IPS-15b (cell line): ENCODE data around the gene RTN4IP1.
"Not testable (repeated sequence)": the region's sequence is repeated elsewhere in the genome, so short reads cannot be mapped to it uniquely, and the experiment has no call there.

Experiments used
- H3K27me3 ChIP-seq: one replicate; pipeline ENCODE4 v1.6.1; 2013; ENCODE audit warnings: low read length; ENCODE audit not compliant: control insufficient read depth, insufficient read depth
- H3K36me3 ChIP-seq: one replicate; pipeline ENCODE4 v1.6.1; 2013; ENCODE audit warnings: low read length; ENCODE audit not compliant: control insufficient read depth, insufficient read depth
- H3K4me1 ChIP-seq: one replicate; pipeline ENCODE4 v1.6.1; 2013; ENCODE audit warnings: mild to moderate bottlenecking, low read length; ENCODE audit not compliant: control insufficient read depth, insufficient read depth
- H3K4me3 ChIP-seq: one replicate; pipeline ENCODE4 v1.5.1; 2013; ENCODE audit warnings: low read depth, low read length
- H3K9ac ChIP-seq: one replicate; pipeline ENCODE4 v1.6.1; 2013; ENCODE audit warnings: low read depth, mild to moderate bottlenecking, low read length
- H3K9me3 ChIP-seq: one replicate; pipeline ENCODE4 v1.6.1; 2013; ENCODE audit warnings: mild to moderate bottlenecking, low read length; ENCODE audit not compliant: control insufficient read depth, insufficient read depth

RTN4IP1 gene

DNA sequence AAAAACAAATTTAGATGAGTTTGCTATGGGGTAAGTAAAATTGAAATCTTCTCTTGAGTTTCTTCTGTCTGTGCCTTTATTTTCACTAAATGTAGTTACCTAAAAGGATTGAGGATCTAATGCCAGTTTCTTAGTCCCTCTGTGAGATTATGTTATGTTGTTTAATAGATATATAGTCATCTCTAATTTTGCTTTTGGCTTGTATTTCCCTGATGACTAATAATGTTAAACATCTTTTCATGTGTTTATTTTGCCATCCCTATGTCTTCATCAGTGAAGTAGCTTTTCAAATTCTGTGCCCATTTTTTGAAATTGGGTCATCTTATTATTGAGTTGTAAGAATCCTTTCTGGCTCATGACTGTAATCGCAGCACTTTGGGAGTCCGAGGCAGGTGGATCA is 13.8 kb upstream of the RTN4IP1 start:
- Histone ChIP-seq H3K9me3 (no peaks in the 10 kb centered on the region), H3K27me3 (no peaks in the 10 kb centered on the region), H3K4me1 (no peaks in the 10 kb centered on the region), H3K4me3 (no peak overlapping the region), H3K9ac (no peak overlapping the region), H3K36me3 (peaks cover 7% of the 10 kb centered on the region)

- Histone ChIP-seq H3K27me3 (no peaks in the 10 kb centered on the region), H3K4me3 (no peak overlapping the region), H3K9me3 (no peaks in the 10 kb centered on the region), H3K4me1 (peaks cover 3% of the 10 kb centered on the region), H3K9ac (no peak overlapping the region), H3K36me3 (peaks cover 7% of the 10 kb centered on the region)
These were observed 13.2 kb upstream of the RTN4IP1 start for GRCh38 chr6:106642476-106642875.

- Histone ChIP-seq H3K36me3 (peaks cover 7% of the 10 kb centered on the region), H3K9ac (no peak overlapping the region), H3K4me3 (no peak overlapping the region), H3K27me3 (no peaks in the 10 kb centered on the region), H3K4me1 (peaks cover 7% of the 10 kb centered on the region), H3K9me3 (no peaks in the 10 kb centered on the region)
These were observed 10.5 kb upstream of the RTN4IP1 start for GRCh38 chr6:106639812-106640211.

DNA sequence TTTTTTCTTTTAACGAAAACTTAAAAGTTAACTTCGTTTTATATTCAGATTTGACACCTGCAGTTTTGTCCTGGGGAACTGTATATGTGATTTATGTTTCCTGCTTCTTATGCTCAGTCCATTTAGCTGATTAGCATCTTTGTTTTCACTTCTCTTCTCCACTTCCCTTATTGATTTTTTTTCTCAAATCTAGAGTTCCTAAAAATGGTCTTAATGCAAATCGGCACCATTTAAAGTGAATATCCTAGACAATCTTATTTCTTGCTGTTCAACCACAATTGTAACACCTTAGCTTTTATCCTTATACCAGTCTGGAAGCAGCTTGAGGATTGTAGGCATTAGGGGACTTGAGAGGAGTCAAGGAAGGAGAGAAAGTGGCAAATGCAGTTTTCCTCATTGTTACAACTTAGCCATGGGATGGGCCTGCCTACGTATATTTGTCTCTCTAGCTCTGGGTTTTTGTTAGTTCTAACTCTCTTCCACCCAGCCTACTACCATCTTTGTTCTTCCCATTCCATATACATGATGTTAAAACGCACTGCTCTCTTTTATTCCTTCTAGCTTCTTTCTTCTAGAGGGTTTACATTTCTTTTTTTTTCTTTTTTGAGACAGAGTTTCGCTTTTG is 8.5 kb upstream of the RTN4IP1 start:
- no peak overlapping the region for H3K9ac ChIP-seq

DNA sequence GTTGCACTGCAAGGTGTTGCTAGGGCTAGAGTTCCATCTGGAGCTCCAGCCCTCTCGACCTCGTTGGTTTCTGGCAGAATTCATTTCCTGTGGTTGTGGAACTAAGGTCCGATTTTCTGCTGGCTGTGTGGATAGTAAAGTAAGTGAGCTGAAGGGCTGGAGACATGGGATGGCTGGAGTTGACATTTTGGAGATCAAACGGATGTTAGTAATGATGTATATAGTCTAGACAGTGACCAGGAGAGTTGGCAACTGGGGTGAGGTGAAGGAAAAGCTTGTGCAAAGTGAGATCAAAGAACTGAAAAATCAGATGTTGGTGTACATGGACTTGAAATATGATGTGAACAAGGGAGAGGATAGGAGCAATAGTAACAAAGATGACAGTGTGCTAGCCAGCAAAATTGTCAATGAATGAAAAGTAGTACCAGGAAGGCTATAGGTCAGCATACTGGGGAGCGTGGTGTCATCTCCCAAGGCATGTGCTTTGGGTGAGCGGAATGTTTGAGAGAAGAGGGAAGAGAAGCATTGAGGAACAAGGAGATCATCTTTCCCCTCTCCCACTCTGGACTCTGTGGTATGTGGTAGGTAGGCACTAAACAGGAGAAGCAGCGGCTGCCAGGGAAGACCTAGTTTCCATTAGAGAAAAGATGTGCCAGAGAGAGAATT is 7.9 kb upstream of the RTN4IP1 start:
- H3K4me3 ChIP-seq: no peak overlapping the region
- no peaks in the 10 kb centered on the region for H3K36me3 ChIP-seq
- no peaks in the 10 kb centered on the region for H3K9me3 ChIP-seq
- H3K27me3 ChIP-seq: no peaks in the 10 kb centered on the region
- H3K4me1 ChIP-seq: peaks cover 10% of the 10 kb centered on the region
- no peak overlapping the region for H3K9ac ChIP-seq

More for the DNA sequence above, 8.5 kb upstream of the RTN4IP1 start:
- Histone ChIP-seq H3K27me3 (no peaks in the 10 kb centered on the region), H3K9me3 (no peaks in the 10 kb centered on the region), H3K4me3 (no peak overlapping the region), H3K4me1 (peaks cover 10% of the 10 kb centered on the region), H3K36me3 (no peaks in the 10 kb centered on the region)

DNA sequence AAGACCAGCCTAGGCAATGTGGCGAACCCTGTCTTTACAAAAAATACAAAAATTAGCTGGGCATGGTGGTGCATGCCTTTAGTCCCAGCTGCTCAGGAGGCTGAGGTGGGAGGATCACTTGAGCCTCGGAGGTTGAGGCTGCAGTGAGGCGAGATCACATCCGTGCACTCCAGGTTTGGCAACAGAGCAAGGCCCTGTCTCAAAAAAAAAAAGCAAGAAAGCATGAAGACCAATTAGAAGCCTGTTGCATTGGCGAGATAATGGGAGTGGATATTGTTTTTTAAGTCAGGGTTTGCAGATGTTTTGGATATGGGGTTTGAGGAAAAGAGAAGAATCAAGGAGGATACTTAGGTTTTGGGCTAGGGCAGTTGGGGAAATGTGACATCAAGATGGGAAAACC is 5.3 kb upstream of the RTN4IP1 start:
- no peak overlapping the region for H3K4me3 ChIP-seq
- peaks cover 13% of the 10 kb centered on the region for H3K4me1 ChIP-seq
- H3K9ac ChIP-seq: no peak overlapping the region
- H3K36me3 ChIP-seq: no peaks in the 10 kb centered on the region
- H3K9me3 ChIP-seq: no peaks in the 10 kb centered on the region
- no peaks in the 10 kb centered on the region for H3K27me3 ChIP-seq

GRCh38 chr6:106631346-106631745 is 2.0 kb upstream of the RTN4IP1 start:
- H3K9ac ChIP-seq: no peak overlapping the region
- no peaks in the 10 kb centered on the region for H3K27me3 ChIP-seq
- H3K36me3 ChIP-seq: no peaks in the 10 kb centered on the region
- no peak overlapping the region for H3K4me3 ChIP-seq
- peaks cover 12% of the 10 kb centered on the region for H3K4me1 ChIP-seq
- H3K9me3 ChIP-seq: no peaks in the 10 kb centered on the region

- H3K9ac ChIP-seq: peak overlapping the region; percentile 48
- no peaks in the 10 kb centered on the region for H3K36me3 ChIP-seq
- H3K4me3 ChIP-seq: peak overlapping the region; percentile 97
- no peaks in the 10 kb centered on the region for H3K9me3 ChIP-seq
- peaks cover 17% of the 10 kb centered on the region for H3K4me1 ChIP-seq
- no peaks in the 10 kb centered on the region for H3K27me3 ChIP-seq
These were observed 1.1 kb upstream of the RTN4IP1 start for GRCh38 chr6:106630366-106630765.

GRCh38 chr6:106629859-106630163 is 513 bp upstream of the RTN4IP1 start:
- peak overlapping the region; percentile 97 for H3K4me3 ChIP-seq
- H3K36me3 ChIP-seq: no peaks in the 10 kb centered on the region
- no peaks in the 10 kb centered on the region for H3K27me3 ChIP-seq
- no peaks in the 10 kb centered on the region for H3K9me3 ChIP-seq
- H3K9ac ChIP-seq: peak overlapping the region; percentile 71
- H3K4me1 ChIP-seq: peaks cover 21% of the 10 kb centered on the region

DNA sequence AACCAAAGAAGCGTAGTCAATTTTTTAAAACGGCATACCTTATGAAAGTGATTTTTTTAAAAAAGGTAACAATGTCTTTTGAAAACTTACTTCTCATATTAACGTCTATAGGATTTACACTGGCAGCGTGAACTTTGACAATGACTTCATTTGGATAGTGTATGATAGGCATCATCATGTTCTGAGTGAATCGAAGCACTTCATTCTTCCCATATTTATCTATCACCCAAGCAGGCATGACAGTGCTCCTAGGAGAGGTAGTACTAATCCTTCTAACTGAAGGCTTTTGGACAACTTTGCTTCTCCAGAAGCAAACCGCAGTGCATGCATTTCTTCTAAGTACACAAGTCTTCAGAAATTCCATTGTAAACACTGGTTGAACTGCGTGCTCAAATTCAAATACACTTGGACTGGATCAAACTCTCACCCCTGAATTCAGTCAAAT is 618 bp downstream of the RTN4IP1 start:
- H3K36me3 ChIP-seq: no peaks in the 10 kb centered on the region
- no peaks in the 10 kb centered on the region for H3K9me3 ChIP-seq
- peak overlapping the region; percentile 71 for H3K9ac ChIP-seq
- no peaks in the 10 kb centered on the region for H3K27me3 ChIP-seq
- peak overlapping the region; percentile 97 for H3K4me3 ChIP-seq
- H3K4me1 ChIP-seq: peaks cover 21% of the 10 kb centered on the region

DNA sequence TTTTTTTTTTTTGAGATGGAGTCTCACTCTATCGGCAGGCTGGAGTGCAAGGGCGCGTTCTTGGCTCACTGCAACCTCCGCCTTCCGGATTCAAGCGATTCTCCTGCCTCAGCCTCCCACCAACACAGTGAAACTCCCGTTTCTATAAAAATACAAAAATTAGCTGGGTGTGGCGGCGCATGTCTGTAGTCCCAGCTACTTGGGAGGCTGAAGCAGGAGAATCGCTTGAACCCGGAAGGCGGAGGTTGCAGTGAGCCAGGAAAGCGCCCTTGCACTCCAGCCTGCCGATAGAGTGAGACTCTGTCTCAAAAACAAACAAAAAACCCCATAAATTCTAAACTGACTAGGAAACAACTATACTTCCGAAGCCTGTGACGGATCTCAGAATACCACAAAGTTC is 1.5 kb downstream of the RTN4IP1 start:
- H3K4me1 ChIP-seq: peaks cover 18% of the 10 kb centered on the region
- not testable (repeated sequence) for H3K9me3 ChIP-seq, H3K36me3 ChIP-seq, H3K9ac ChIP-seq, H3K4me3 ChIP-seq, H3K27me3 ChIP-seq

GRCh38 chr6:106626485-106626884 is 2.8 kb downstream of the RTN4IP1 start:
- no peak overlapping the region for H3K9ac ChIP-seq
- no peaks in the 10 kb centered on the region for H3K27me3 ChIP-seq
- H3K4me1 ChIP-seq: peaks cover 18% of the 10 kb centered on the region
- H3K9me3 ChIP-seq: peaks cover 3% of the 10 kb centered on the region
- H3K36me3 ChIP-seq: peaks cover 7% of the 10 kb centered on the region
- no peak overlapping the region for H3K4me3 ChIP-seq
